NCI-H82 treated with DMSO at 0.1 percent for 48 hours (cell line): Measurements from ENCODE around the gene HS3ST5.
"Not testable (repeated sequence)": the region's sequence is repeated elsewhere in the genome, so short reads cannot be mapped to it uniquely, and the experiment has no call there.

Experiments used
- DNase-seq: peaks from one replicate; lab custom pipeline; 2025; ENCODE audit not compliant: unreplicated experiment; lab: John Stamatoyannopoulos, UW

HS3ST5 gene

DNA sequence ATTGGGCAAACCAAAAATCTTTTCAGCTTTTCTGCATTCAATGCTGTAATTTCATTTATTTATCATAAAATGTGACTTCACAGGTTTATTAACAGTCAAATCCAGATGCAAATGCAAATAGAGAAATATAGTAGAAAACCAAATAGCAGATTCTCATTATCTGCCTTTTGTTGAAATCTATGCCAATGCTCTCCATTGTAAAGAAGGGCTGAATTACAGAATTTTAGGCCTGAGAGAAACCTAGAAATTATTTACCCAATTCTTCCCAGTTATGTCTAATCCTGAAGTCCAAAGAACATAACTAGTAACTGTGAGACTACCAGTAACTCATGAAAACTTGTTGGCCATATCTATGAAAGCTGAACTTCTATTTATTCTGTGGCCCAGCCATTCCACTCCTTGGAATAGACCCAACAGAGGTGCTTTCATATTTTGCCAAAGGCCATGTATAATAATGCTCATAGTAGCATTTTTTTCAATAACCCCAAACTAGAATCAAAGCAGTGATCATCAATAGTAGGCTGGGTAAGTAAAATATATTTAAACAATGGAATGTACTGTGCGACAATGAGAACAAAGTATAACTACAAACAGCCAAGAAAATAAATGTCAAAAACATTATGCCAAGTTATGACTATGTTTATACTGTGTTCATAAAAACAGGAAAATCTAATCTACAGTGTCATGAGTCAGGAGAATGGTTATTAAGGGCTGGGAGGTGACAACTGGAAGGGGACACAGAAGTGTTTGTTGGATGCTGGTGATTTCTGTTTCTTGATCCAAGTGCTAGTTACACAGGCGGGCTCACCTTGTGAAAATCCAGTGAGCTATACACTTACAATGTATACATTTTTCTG lies 183.8 kb downstream of the HS3ST5 start:
- no peak for DNase-seq

GRCh38 chr6:114158411-114158810 lies 184.4 kb downstream of the HS3ST5 start:
- no peak for DNase-seq

- DNase-seq = peak; percentile 63
Observed at GRCh38 chr6:114157848-114158247, 185.0 kb downstream of the HS3ST5 start.

- DNase-seq = no peak
Observed at GRCh38 chr6:114155763-114156162, 187.1 kb downstream of the HS3ST5 start.

DNA sequence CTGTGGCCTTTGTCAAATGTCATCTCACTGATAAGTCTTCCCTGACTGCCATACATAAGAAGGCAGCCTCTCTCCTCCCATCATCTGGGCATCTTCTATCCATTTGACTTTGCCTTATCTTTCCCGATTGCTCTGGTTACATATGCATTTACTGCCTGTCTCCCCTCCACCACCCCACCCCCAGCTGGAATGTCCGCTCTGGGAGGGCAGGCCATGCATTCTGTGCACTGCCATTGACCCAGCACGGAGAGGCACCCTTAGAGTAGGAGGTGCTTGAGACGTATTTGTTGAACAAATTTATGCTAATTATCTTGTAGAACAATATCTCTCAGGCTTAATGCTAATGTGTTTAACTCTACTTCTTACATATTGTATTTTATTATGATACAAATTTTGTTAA lies 188.0 kb downstream of the HS3ST5 start:
- no peak for DNase-seq

DNA sequence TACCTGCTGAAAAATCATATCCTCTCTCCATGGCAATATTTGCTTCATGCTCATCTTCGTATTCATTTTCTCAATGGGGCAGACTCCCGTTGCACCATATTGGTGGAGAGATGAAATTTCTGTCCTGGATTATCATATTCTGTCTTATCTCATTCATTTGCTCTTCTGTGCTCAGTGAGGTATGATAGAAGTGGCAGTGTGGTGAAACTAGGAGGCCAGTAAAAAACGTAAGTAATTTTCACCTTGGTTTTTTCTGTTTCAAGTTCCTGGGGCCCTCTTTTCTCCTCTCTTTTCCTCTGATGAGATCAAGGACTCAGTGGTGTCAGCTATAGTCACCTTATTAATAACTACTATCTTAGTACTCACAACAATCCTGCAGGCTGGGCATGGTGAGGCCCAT lies 189.4 kb downstream of the HS3ST5 start:
- no peak for DNase-seq

GRCh38 chr6:114151064-114151690 lies 191.6 kb downstream of the HS3ST5 start:
- no peak for DNase-seq

DNA sequence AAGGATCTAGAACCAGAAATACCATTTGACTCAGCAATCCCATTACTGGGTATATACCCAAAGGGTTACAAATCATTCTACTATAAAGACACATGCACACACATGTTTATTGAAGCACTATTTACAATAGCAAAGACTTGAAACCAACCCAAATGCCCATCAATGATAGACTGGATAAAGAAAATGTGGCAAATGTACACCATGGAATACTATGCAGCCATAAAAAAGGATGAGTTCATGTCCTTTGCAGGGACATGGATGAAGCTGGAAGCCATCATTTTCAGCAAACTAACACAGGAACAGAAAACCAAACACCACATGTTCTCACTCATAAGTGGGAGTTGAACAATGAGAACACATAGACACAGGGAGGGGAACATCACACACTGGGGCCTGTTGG lies 193.6 kb downstream of the HS3ST5 start:
- not testable (repeated sequence) for DNase-seq

DNA sequence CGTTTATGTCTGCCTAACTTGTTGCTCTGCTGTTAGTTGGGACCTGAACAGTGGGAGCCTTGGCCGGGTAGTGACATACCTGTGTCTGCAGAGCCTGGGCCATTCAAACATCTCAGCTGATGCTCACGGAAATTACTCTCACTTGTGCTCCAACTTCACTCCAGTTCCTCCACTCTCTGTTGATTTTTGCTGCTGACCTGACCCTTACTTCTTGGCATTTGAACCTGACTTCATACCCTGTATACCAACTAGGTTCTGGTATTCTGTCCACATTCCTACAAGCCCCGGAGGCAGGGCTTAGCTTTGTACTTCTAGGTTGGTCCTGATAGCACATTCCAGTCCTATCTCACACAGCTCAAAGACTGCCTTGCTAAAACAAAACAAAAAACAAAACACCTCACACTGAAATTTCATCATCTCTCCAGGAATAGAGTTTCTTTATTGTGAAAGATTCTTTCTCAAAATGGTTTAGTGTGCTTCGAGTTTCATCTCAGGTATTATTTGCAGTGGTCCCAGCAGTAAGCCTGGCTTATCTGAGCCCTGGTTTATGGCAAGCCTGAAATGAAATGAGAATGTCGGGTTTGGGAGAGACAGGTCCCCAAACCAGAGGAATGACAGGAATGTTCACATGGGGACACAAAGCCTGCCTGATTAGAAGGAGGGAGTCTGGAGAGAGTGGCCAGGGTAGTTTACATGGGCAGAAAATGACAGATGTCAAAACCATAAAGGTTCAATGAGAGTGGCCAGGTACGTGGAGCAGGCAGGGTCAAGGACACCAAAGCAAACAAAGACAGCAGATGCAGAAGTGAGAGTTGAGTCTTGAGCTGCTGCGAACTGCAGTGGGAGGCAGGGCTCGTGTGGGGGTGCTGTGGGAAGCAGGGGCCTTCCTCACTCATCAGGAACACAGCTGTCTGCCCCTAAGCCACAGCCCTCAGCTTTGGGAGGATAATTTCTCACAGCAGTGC lies 197.7 kb downstream of the HS3ST5 start:
- no peak for DNase-seq

DNA sequence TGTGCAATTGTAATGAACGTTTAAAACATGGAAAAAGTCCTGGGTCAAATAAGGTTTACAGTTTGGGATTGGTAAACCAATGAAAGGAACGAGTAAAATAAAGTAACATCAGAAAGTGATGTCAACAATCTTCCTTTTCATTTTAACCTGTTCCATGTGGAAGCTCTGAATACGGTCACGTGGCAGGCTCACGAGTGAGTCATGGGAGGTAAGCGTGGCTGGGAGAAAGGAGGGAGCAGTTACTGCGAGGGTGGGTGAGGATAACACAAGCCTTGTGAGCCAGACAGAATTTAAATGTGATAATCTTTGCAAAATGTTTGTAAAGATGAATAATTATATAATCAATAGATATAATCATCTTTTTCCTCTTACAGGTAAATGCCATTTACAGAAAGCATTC lies 200.6 kb downstream of the HS3ST5 start:
- no peak for DNase-seq

DNA sequence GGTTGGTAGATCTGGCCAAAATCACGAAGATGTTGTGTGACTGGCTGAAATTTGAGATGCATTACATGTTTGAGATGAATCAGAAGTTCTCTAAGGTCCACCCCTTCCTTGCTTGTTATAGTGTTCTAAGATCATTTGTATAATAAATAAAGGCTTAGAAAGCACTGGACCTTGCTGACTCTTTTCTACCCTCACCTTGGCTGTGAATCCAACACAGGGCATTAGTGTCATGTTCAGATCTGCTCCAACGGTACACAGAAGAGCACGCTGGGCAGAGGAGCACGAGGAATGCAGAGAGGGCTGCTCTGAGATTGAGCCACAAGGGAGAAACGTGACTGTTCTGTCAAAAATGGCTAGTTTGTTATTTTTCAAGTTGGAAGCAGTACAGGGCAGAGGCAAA lies 202.4 kb downstream of the HS3ST5 start:
- no peak for DNase-seq

DNA sequence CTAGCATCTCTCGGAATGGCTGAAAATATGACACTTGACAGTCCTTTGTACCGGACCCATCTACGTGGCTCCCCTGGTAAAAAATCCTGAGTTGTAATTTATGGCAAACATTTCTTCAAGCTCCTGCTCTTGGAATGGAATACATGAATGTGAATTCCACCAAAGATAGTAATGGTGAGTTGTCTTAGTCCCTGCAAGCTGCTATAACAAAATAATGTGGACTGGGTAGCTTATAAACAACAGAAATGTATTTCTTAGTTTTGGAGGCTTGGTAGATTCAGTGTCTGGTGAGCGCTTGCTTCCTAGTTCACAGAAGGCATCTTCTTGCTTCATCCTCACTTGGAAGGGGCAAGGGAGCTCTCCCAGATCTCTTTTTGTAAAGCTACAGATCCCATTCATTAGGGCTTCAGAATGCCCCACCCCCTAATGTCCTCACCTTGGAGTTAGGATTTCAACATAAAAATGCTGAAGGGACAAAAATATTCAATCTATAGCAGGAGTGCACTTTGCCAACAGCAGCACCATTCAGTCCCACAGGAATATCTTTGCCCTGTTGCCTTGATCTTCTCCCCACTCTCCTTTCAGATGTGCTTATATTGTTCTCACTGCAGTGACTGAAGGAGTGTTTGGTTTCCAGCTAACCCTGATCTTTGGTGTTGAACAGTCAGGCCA lies 204.1 kb downstream of the HS3ST5 start:
- DNase-seq = no peak

DNA sequence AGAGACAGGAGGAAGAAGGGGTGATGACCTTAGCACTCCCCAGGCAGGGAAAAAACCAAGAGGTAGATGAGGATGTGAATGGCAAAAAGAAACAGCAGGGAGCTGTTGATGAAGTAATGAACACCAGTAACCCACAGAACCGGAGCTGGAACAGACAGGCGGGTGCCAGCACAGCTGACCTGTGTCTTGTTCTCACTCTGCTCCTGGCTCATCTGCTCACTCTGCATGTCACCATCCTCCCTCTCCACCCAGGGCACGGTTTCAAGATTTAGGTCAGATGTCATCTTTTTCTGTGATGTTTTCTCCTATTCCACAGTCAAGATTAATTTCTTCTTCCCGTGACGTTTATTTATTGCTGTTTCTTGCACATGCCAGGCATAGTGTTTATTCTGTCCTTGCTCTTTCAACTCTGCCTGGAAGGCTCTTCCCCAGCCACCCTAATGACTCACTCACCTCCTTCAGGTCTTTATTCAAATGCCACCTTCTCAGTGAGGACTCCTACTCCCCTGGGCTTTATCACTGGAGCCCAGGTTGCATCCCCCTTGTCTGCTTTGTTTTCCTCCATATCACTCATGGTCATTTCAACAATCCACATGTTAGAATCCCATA lies 207.4 kb downstream of the HS3ST5 start:
- no peak for DNase-seq

- DNase-seq = no peak
Observed at GRCh38 chr6:114133816-114134215, 209.0 kb downstream of the HS3ST5 start.

DNA sequence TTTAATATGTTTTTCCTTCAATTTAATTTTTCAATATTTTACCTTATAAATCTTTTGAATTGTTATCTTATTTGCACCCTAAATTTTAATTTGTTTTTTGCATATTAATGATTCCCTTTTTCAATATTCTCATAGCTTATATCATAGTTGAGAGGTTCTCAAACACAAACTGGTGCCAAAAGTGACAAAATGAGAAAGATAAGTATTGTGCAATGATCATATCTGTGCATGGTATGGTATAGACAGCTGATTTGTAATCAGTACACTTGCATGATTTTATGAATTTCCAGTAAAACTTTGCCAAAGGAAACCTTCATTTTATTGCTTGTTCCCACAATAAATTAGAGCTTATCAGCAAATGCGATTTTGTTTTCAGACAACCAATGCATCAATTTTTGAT lies 210.9 kb downstream of the HS3ST5 start:
- no peak for DNase-seq

DNA sequence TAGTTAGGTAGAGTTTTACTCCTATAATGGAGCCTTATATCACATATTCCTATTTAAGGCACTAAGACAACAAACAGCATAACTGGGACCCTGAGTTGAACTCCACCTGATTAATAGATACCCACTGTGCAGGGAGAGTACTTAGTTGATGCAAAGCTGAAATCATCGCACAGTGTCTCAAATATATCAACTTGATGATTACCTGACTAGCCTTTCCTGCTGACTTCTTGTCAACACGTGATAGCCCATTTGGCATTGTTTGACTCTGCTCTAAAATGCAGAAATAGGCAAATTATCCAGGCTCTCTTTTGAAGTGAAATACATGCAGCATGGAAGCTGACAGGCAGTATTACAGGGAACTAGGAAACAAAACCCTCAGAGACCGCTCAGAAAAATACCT lies 217.2 kb downstream of the HS3ST5 start:
- no peak for DNase-seq

DNA sequence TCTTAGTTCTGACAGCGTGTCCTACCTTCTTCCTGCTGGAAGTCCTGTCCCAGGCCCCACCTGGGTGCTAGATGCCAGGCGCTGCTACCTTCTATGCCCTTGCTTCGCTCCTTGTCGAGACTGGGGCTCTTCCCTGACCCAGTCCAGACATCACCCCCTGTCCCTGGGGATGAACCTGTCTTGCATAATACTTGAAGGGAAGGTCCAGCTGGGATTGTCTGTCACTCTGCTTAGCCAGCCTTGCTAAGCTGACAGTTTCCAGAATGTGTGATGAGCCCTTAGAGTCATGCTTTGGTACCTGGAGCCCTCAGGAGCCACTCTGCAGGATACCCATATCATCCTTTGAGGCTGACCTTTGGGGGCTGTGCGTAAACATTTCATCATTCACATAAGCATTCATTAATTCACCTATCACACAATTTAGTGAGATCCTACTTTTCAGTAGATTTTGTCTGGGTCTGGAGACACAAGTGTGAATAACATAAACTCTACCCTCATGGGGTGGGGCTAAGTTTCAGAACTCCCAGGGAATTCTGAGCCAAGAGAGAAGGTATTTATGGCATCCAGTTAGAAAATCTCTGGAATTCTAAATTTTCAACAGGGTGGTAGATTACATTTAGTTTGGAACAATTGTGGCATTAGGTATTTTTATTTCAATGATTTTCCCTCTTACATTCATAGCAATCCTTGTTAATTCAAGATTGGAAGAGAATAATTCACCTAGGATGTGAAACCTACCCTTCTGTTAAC lies 220.7 kb downstream of the HS3ST5 start:
- no peak for DNase-seq

DNA sequence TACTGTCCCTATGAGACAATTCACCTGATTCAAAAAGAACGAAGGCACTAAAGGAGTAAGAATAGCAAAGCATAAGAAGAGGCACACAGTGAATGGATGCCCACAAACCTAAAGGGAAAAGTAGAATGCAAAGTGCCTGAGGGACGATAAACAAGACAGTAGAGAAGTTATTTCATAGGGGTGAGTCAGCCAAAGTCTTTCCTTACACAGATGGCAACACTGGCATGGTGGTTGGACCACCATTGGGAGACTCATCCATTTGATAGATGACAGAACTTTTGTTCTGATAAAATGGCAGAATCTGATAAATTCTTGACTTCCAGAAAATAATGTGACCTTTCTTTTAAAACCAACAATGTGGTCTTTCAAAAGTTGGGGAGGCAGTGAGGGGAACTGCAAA lies 223.8 kb downstream of the HS3ST5 start:
- no peak for DNase-seq

DNA sequence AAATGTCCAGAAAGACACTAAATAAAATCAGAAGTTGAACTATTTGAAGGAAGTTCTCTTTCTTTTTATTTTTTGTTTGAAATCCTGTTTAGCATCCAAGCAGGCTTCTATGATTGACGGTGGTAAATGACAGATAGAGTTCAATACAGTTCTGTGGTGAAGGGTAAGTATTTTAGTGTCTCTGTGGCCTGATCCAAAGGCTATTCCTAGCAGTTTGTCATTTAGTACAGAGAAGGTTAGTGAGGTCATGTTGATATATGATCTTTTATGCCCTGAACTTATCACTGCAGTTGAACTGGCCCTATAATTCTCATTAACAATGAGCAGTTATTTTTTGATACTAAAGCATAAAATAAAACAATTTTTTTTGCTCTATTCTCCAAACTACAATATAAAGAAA lies 227.2 kb downstream of the HS3ST5 start:
- DNase-seq = no peak
